ENCODE measurements around the gene SYVN1. TPM values are rescaled to one million over a fixed set of nuclear protein-coding genes. Genes with fewer than 3 reads are reported as not detected.

The SYVN1 gene
- total and polyA plus RNA-seq, 10 of the 15 experiments (the other 5 are each of a cell fraction or from before 2014, with no cell fraction given) = 0.79 to 63.6 (median 20.1) TPM

- ChIA-PET CTCF (interaction anchor here (0.9 to 7.0 kb wide), 5 partner anchors 16 to 85 kb away, joined by 3 to 76 read pairs (median 16); partner anchors contain the start of genes ARL2, CAPN1, FAU and TM7SF2), POLR2A (interaction anchor here (0.8 to 2.2 kb wide), 3 partner anchors 13 to 169 kb away, joined by 3 to 11 read pairs (median 5); partner anchors contain the start of genes CDCA5, TM7SF2 and ZFPL1), SMC1A (ENCODE audit: uncharacterized antibody, unreplicated experiment) (interaction anchor here (0.6 to 3.7 kb wide), 3 partner anchors 15 to 248 kb away, joined by 3 to 18 read pairs (median 6); partner anchors contain the start of gene TM7SF2), RAD21 (ENCODE audit: unreplicated experiment) (interaction anchor here (1.3 to 1.8 kb wide), 2 partner anchors 83 to 248 kb away, joined by 4 to 6 read pairs; no protein-coding TSS in a partner anchor)
- Histone ChIP-seq H3K9me3 (replicated peaks; ENCODE audit: control insufficient read depth, insufficient read depth, low read length) (no peaks in the 10 kb centered on the region), H4K20me1 (ENCODE audit: control insufficient read depth, insufficient read depth) (no peaks in the 10 kb centered on the region), H3K4me1 (ENCODE audit: control insufficient read depth, insufficient read depth, low read length) (peaks cover 4% of the 10 kb centered on the region), H3K27ac (ENCODE audit: control insufficient read depth, insufficient read depth) (peak within 1 kb of the TSS; percentile 45), H3K27me3 (replicated peaks in 1 of 2; ENCODE audit: control insufficient read depth in 2 of 2, insufficient read depth in 2 of 2, low read length in 1 of 2) (no peaks in the 10 kb centered on the region), H3K36me3 (ENCODE audit: control insufficient read depth in 2 of 2, insufficient read depth in 2 of 2, low read length in 1 of 2) (0 out of 4 replicates have a peak, but pooled peaks cover 0 to 2% of the 10 kb centered on the region in 2 experiments), H3K79me2 (ENCODE audit: control insufficient read depth, insufficient read depth, low read length) (peaks cover 9% of the 10 kb centered on the region), H3K4me2 (ENCODE audit: control insufficient read depth, insufficient read depth) (peak within 1 kb of the TSS; percentile 96), H3K4me3 (peak within 1 kb of the TSS; percentile 96), H2AFZ (ENCODE audit: control insufficient read depth, low read depth, low read length) (peak within 1 kb of the TSS; percentile 98), H3K9ac (ENCODE audit: control insufficient read depth, insufficient read depth, low read length) (peak within 1 kb of the TSS; percentile 69)
- DNase-seq (ENCODE audit: low read depth, low spot score) (peak; percentile 51), FAIRE-seq (peak; percentile 92), ATAC-seq (peak; percentile 99)
- intact Hi-C loops (cut with micrococcal nuclease; ENCODE audit: unreplicated experiment) (loop anchor here (5.0 kb wide), 1 partner anchor 84 kb away; the partner anchor contains the start of gene ARL2), in situ Hi-C loops (cut with MboI) (no loop called here)
- under 1% methylated on average over 46 of the region's 52 CpGs for WGBS (ENCODE audit: insufficient coverage, insufficient replicate concordance, low lambda C conversion rate, missing lambda C conversion rate)
- TSS peak; percentile 92 for BruUV-seq (replicated peaks)
- TF ChIP-seq ATF3 (IDR thresholded peaks at IDR 0.05; ENCODE audit: borderline replicate concordance, extremely low read depth, low read depth, low read length) = peak; percentile 48; the same call in 1 of the 2 replicates
- peak; percentile 58 for TF ChIP-seq ATF7 (IDR thresholded peaks at IDR 0.05; ENCODE audit: low read depth)
- TF ChIP-seq NR2C1 (IDR thresholded peaks at IDR 0.05) = peak; percentile 95
- no peak for TF ChIP-seq RFX5 (IDR thresholded peaks at IDR 0.05; ENCODE audit: low read depth, low read length)
- no peak for TF ChIP-seq JUND (IDR thresholded peaks at IDR 0.05; ENCODE audit: low read depth, low read length)
- peak; percentile 99 for TF ChIP-seq ZBTB11 (CRISPR knock-in tag; IDR thresholded peaks at IDR 0.05)
- peak; percentile 99 for TF ChIP-seq STAT1 (conservative IDR thresholded peaks at IDR 0.05)
- TF ChIP-seq DPF2 (IDR thresholded peaks at IDR 0.05) = peak; percentile 78
- TF ChIP-seq ZNF592 (IDR thresholded peaks at IDR 0.05) = peak; percentile 64; the same call in 1 of the 2 replicates
- TF ChIP-seq TARDBP (IDR thresholded peaks at IDR 0.05; ENCODE audit: borderline replicate concordance) = peak; percentile 100
- no peak for TF ChIP-seq EZH2 (IDR thresholded peaks at IDR 0.05; ENCODE audit: borderline replicate concordance, control insufficient read depth, low read depth, low read length)
- TF ChIP-seq KAT2A (conservative IDR thresholded peaks at IDR 0.05; ENCODE audit: control insufficient read depth, low read depth, low read length) = no peak
These were observed 38.1 kb downstream of the SYVN1 start, which contains the start of gene VPS51 for GRCh38 chr11:65095974-65096806. TSS of gene VPS51 (plus strand) at chr11:65096214. CDS start at chr11:65096251, 37 bp downstream.
